AG09309 (cell line): ENCODE data around the gene PLBD1.

Source experiments
- DNase-seq: peaks from one replicate; pipeline ENCODE4 v3.0.0-alpha.2; 2010; ENCODE audit warnings: low read depth
- H3K4me3 ChIP-seq: 2 replicates; pipeline ENCODE4 v1.5.1; 2011; ENCODE audit warnings: mild to moderate bottlenecking, low read depth, low read length, moderate library complexity; ENCODE audit not compliant: control insufficient read depth
- CTCF ChIP-seq: IDR thresholded peaks from 2 replicates; pipeline ENCODE4 v1.5.1; 2011; ENCODE audit warnings: mild to moderate bottlenecking, low read depth, low read length, inconsistent platforms; ENCODE audit not compliant: insufficient read depth, control insufficient read depth; ENCODE audit errors: missing control alignments

The PLBD1 gene

GRCh38 chr12:14514946-14515345 is 52.7 kb downstream of the PLBD1 start:
- DNase-seq: no peak
- no peak overlapping the region for H3K4me3 ChIP-seq
- TF ChIP-seq CTCF: no peak

DNA sequence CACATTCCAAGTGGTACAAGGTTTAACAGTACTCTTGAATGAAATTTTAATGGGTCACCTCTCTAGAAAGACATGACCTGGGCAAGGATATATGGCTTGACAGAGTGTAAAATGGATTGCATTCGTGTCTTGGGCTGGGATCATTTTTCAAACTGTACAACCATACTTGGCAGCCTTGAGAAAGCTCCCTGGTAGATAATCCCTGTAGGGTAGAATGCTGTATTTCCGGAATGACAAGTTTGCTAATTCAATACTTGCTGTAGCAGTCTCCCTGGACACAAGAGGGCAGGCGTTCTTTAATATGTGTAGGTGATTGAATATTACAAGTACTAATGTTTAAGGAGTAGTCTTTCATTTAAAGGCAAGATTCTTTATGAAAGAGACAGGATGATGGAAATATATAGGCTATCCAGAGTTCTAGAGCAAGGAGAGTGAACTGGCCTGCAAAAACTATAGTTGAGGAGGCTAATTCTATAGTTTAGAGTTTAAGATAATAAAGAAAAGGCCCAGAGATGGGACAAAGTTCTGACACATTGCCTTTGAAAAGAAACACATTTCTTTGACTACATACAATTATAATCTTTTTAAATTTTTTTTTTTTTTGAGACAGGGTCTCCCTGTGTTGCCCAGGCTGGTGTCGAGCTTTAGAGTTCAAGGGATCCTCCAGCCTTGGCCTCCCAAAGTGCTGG is 53.4 kb downstream of the PLBD1 start:
- peak; percentile 28 for TF ChIP-seq CTCF
- no peak for DNase-seq
- H3K4me3 ChIP-seq: no peak overlapping the region

- DNase-seq: no peak
- no peak for TF ChIP-seq CTCF
- no peak overlapping the region for H3K4me3 ChIP-seq
Observed at GRCh38 chr12:14510574-14510973, 57.1 kb downstream of the PLBD1 start.

GRCh38 chr12:14505626-14506596 is 61.8 kb downstream of the PLBD1 start:
- no peak for TF ChIP-seq CTCF
- H3K4me3 ChIP-seq: no peak overlapping the region

DNA sequence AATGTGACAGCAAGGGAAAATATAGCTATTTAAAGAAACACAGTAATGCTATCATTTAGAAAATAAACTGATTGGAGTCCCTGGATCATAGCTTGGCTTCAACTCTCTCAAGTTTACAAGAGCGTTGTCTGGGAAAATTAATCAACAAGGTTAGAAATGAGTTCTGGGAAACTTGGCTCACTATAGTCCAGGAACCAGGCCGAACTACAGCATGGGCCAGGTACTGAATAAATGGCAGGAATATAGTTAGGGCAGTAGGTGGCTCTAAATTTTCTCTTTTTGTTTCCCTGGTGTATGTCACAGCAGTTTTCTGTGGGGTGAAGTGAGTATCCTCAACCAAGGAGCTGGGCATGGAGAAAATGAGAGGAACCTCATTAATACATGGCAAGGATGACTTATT is 72.4 kb downstream of the PLBD1 start:
- no peak for DNase-seq
- H3K4me3 ChIP-seq: no peak overlapping the region
- TF ChIP-seq CTCF: no peak

More at GRCh38 chr12:14505626-14506596, 61.8 kb downstream of the PLBD1 start:
- no peak for DNase-seq

- DNase-seq: no peak
- no peak for TF ChIP-seq CTCF
Observed at GRCh38 chr12:14482886-14483285, 84.8 kb downstream of the PLBD1 start.

More at GRCh38 chr12:14482886-14483285, 84.8 kb downstream of the PLBD1 start:
- H3K4me3 ChIP-seq: no peak overlapping the region
